ENCODE measurements around the gene TACR2.

DNA sequence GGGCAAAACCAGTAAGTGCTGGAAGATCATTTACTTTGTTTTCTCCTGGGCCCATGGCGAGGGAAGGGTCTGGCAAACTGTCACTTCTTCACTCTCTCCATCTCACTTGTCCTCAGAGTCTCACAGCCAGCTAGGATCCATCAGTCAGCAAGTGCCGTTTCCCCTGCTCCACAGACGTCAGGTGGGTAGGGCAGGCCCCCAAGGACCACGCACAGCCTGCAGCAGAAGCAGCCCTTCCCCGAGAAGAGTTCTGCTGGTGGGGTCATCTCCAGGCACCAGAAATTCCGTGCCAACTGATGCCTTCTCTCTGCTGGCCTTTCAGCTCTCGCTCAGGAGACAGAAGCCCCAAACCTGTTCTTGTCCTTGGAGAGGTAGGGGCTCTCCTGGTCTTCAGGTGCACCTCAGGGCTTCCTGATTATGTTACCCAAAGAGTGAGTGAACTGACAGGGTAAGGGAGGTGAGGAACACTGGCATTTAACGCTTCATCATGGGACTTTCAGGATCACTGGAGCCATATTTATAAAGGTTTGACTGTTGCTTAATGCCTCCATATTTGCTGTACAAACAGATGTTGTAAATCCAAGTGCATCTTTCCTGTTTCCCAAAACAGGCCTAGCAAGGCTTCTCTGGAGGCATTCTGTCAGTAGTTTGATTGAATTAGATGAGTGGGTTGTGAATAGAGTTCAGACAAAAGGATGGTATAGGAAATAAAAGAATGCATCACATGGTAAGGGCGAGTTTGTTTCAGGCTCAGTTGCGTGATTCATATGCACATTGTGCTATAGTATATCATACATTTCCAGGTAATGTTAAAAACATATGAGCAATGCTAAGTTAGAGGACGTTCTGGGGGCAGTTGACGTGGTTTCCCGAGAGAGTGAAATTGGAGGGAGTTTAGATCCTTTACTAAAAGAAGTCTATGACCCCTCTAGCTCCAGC lies 20.9 kb upstream of the TACR2 start:
- TF ChIP-seq, protein P1, sequence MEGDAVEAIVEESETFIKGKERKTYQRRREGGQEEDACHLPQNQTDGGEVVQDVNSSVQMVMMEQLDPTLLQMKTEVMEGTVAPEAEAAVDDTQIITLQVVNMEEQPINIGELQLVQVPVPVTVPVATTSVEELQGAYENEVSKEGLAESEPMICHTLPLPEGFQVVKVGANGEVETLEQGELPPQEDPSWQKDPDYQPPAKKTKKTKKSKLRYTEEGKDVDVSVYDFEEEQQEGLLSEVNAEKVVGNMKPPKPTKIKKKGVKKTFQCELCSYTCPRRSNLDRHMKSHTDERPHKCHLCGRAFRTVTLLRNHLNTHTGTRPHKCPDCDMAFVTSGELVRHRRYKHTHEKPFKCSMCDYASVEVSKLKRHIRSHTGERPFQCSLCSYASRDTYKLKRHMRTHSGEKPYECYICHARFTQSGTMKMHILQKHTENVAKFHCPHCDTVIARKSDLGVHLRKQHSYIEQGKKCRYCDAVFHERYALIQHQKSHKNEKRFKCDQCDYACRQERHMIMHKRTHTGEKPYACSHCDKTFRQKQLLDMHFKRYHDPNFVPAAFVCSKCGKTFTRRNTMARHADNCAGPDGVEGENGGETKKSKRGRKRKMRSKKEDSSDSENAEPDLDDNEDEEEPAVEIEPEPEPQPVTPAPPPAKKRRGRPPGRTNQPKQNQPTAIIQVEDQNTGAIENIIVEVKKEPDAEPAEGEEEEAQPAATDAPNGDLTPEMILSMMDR (IDR thresholded peaks at IDR 0.05) = no peak
- TF ChIP-seq POLR2A (IDR thresholded peaks at IDR 0.05) = no peak

All from testis (tissue), 2 donors.